Breast epithelium (tissue), 3 donors: Measurements from ENCODE around the gene LTBP2.

Experiments
- CTCF ChIP-seq, 3 donors: fragments of 450-650 bp; IDR thresholded peaks; one replicate each; pipeline ENCODE4 v1.5.1; 2016 to 2017; ENCODE audit warnings: antibody characterized with exemption in 3 of 3, mild to moderate bottlenecking in 3 of 3, moderate library complexity in 3 of 3
- POLR2A ChIP-seq: fragments of 450-650 bp; IDR thresholded peaks from one replicate; pipeline ENCODE4 v1.6.1; 2016; ENCODE audit warnings: antibody characterized with exemption, mild to moderate bottlenecking, moderate library complexity
- POLR2AphosphoS5 ChIP-seq, 3 donors: sonication (generic); formaldehyde crosslinking; IDR thresholded peaks; one replicate each; pipeline ENCODE4 v1.6.1; 2017; ENCODE audit warnings: antibody characterized with exemption in 3 of 3

- TF ChIP-seq CTCF (IDR thresholded peaks at IDR 0.05), result no peak
- TF ChIP-seq POLR2A, result no peak
- TF ChIP-seq POLR2AphosphoS5 (IDR thresholded peaks at IDR 0.05), result no peak
Measured at GRCh38 chr14:74541225-74541624, 70.8 kb downstream of the LTBP2 start.
